GM21737 (cell line): ENCODE data around the gene PAAF1.
"Not testable (repeated sequence)": the region's sequence is repeated elsewhere in the genome, so short reads cannot be mapped to it uniquely, and the experiment has no call there.

Source experiments
- ATAC-seq: cut with Tn5 transposase; IDR thresholded peaks from one replicate; pipeline ENCODE4 v1.9.1; 2021; ENCODE audit warnings: mild to moderate bottlenecking, moderate library complexity; ENCODE audit not compliant: unreplicated experiment

PAAF1 gene

GRCh38 chr11:73880449-73880848 lies 3.6 kb downstream of the PAAF1 start:
- ATAC-seq: not testable (repeated sequence)

DNA sequence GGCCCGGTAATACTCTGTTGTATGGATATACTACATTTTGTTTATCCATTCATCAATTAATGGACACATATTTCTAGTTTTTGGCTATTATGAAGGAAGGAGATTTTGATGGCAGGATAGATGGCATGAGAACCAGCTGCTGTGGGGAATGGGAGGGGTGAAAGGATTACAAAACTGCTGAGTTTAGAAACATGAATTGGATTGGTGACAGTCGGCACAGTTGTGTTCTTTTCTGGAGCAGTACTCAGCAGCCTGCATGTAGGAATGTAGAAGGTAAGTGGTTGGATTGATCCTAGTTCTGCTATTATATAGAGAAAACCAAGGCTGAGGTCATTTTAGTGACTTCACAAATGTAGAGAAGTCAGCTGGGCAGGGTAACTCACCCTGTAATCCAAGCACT lies 7.1 kb downstream of the PAAF1 start:
- ATAC-seq: no peak

GRCh38 chr11:73888244-73888643 lies 11.4 kb downstream of the PAAF1 start:
- ATAC-seq: no peak

DNA sequence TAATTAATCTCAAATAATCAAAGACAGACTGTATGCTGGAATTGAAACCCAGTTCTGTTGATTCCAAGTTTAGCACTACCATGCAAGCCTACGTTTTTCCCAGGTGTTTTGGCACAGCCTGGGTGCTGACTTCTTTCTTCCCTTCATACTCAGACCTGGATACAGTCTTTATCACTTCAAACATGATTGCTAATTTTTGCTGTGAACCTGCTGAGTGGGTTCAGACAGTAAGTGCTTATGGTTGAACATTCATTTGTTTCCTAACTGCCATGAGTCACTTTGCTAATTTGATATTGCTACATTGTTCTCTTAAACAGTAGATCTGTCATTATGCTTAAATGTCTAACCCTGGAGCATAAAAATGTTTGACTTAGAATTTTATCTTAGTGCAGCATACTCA lies 12.2 kb downstream of the PAAF1 start:
- ATAC-seq: no peak

- ATAC-seq: no peak
These were observed 12.7 kb downstream of the PAAF1 start for GRCh38 chr11:73889536-73889935.

GRCh38 chr11:73893041-73893440 lies 16.2 kb downstream of the PAAF1 start:
- ATAC-seq: no peak

GRCh38 chr11:73894725-73895335 lies 18.0 kb downstream of the PAAF1 start:
- ATAC-seq: no peak

- no peak for ATAC-seq
These were observed 25.5 kb downstream of the PAAF1 start for GRCh38 chr11:73902303-73902702.

DNA sequence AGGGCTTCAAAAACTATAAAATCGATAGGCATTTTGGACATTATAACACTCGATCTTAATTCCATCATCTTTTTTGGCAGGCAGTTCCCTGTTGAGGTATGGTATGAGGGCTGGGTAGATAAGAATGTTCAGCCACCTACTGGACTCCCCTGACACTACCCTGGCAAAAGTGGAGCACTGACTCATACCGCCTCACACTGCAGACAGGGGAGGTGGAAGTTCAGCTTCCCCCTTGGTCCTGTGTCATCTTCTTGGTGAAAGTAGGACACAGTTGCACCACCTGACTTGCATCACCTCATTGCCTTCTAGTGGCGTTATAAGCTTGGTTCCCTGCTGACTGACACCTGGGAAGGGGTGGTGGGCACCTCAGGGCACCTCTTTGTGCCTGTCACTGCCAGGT lies 30.4 kb downstream of the PAAF1 start:
- no peak for ATAC-seq

- ATAC-seq: no peak
These were observed 35.2 kb downstream of the PAAF1 start for GRCh38 chr11:73912026-73912425.

- no peak for ATAC-seq
These were observed 36.7 kb downstream of the PAAF1 start for GRCh38 chr11:73913472-73913871.

GRCh38 chr11:73914284-73914683 lies 37.5 kb downstream of the PAAF1 start:
- ATAC-seq: no peak

- no peak for ATAC-seq
These were observed 39.6 kb downstream of the PAAF1 start for GRCh38 chr11:73916435-73916834.

- ATAC-seq: no peak
These were observed 44.4 kb downstream of the PAAF1 start for GRCh38 chr11:73921180-73921579.

GRCh38 chr11:73929388-73929787 lies 52.6 kb downstream of the PAAF1 start:
- no peak for ATAC-seq

DNA sequence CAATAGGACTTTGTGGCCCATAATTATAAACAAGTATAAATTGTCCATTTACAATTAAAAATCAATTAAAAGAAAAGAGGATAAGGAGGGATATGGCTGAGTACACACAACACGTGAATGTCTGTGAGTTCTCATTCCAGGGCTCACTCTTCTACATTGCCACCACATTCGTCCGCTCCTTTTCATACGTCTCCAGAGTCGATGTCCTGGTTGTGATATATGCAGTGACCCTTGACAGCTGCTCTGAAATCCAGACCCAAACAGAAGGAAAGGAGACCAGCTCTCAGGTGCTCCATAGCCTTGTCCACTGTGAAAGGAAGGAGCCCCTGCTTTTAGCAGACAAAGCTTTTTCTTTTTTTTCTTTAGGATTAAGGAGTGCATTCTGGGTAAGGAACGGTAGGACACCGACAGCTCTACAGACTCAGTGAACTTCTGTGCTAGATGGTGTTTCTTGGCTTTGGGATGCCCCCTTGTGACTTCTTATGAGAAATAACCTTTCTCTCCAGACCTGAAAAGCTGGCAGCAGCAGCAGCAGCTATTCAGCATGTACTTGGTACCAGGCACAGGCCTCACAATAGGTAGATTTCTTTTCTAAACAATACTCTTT lies 54.3 kb downstream of the PAAF1 start:
- no peak for ATAC-seq

- no peak for ATAC-seq
These were observed 55.2 kb downstream of the PAAF1 start for GRCh38 chr11:73931951-73932350.

DNA sequence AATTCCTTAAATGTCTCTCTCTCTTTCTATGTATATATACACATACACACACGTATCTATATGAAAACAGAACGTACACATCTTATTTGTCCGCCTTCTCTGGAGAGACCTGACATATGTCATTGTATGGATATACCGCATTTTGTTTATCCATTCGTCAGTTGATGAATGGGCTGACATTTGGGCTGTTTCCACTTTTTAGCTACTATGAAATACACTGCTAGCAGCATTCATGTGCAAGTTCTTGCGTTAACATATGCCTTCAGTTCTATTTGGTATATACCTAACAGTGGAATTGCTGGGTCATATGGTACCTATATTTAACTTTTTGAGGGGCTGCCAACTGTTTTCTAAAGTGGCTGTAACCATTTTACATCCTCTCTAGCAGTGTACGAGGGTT lies 56.0 kb downstream of the PAAF1 start:
- no peak for ATAC-seq

DNA sequence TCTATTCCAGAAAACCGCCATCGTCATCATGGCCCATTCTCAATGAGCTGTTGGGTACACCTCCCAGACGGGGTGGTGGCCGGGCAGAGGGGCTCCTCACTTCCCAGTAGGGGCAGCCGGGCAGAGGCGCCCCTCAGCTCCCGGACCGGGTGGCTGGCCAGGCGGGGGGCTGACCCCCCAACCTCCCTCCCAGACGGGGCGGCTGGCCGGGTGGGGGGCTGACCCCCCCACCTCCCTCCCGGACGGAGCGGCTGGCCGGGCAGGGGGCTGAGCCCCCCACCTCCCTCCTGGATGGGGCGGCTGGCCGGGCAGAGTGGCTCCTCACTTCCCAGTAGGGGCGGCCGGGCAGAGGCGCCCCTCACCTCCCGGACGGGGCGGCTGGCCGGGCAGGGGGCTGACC lies 59.2 kb downstream of the PAAF1 start:
- not testable (repeated sequence) for ATAC-seq

GRCh38 chr11:73939096-73939495 lies 62.3 kb downstream of the PAAF1 start:
- ATAC-seq: no peak

GRCh38 chr11:73940801-73941570 lies 64.2 kb downstream of the PAAF1 start:
- no peak for ATAC-seq

GRCh38 chr11:73942010-73942409 lies 65.2 kb downstream of the PAAF1 start:
- ATAC-seq: no peak
